Measurements from ENCODE around the gene CLDN3.

CLDN3 gene

DNA sequence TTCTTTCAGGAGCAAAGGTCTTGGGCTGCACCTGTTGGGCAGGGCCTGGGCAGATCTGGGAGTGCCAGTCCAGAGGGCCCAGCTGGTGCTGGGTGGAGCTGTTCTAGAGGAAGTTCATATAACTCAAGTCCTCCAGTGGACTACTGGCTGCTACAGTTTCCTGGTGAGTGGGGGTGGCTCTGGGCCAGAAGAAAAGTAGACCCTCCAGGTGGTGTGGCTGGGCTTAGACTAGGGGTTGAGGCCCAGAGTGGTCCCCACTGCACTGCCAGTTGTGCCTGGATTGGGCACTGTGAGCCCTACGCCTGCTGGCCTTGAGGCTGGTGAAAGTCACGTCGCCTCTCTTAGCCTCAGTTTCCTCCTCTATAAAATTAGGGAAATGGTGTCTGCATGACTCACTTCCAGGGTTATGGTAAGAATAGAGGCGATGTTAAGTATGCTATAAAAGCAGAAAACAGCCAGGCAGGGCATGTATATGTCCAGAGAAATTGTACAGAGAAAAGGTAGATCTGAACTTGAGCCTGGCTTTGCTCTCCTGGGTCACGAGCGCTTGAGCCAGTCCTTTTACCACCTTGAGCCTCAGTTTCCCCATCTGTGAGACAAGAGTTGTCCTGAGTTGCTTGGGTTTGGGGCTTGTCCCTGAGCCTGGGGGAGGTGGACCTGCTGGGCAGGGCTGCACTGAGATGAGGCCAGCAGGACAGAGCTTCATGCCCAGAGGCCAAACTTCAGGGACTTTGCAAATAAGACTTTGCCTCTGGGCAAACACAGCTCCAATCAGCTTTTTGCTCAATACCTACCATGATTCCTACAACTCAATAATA lies 3.8 kb upstream of the CLDN3 start:
- Histone ChIP-seq H3K4me3 (no peak overlapping the region), H3K27ac (no peak overlapping the region)

DNA sequence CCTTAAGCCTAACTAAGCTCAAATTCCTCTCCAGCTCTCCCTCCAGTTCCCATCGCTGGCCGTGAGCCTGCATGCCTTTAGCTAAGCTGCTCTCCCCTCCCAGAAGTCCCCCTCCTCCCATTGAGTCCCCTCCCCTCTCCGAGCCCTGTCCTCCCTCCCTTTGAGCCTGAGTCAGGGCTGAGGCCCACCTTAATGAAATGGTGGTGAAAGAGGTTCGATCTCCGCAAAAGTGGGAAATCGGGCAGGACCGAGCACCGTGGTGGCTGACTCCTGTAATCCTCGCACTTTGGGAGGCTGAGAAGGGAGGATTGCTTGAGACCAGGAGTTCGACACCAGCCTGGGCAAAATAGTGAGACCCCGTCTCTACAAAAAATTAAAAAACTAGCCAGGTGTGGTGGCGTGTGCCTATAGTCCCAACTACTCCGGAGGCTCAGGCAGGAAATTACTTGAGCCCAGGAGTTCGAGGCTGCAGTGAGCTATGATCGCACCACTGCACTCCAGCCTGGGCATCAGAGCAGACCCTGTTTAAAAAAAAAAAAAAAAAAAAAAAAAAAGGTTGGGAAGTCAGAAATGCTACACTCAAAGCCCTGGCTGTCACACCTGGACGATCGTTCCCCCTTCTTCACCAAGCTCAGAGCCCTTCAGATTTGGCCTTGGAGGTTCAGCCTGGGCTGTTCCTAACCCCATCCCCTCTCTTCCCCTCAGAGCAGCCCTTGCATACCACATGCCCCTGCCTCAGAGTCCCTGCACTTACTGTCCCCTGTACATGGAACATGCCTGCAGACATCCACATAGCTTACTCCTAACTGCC lies 995 bp upstream of the CLDN3 start:
- Histone ChIP-seq H3K27ac (no peak overlapping the region), H3K4me3 (peak overlapping the region in 1 of 7 experiments; percentile 1)

DNA sequence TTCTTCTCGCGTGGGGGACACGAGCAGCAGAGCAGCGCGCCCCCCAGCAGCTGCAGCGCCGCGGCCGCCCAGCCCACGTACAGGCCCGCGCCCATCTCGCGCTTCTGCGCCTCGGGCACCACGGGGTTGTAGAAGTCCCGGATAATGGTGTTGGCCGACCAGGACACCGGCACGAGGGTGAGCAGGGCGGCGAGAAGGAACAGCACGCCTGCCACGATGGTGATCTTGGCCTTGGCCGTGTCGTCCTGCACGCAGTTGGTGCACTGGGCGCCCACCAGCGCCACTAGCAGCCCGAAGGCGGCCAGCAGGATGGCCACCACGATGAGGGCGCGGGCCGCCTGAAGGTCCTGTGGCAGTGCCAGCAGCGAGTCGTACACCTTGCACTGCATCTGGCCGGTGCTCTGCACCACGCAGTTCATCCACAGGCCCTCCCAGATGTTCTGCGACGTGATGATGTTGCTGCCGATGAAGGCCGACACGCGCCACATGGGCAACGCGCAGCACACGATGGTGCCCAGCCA lies 529 bp downstream of the CLDN3 start:
- H3K4me3 ChIP-seq = peak overlapping the region in 2 of 7 experiments; percentile 12 to 17
- peak overlapping the region in 1 of 21 experiments; percentile 7 for H3K27ac ChIP-seq

DNA sequence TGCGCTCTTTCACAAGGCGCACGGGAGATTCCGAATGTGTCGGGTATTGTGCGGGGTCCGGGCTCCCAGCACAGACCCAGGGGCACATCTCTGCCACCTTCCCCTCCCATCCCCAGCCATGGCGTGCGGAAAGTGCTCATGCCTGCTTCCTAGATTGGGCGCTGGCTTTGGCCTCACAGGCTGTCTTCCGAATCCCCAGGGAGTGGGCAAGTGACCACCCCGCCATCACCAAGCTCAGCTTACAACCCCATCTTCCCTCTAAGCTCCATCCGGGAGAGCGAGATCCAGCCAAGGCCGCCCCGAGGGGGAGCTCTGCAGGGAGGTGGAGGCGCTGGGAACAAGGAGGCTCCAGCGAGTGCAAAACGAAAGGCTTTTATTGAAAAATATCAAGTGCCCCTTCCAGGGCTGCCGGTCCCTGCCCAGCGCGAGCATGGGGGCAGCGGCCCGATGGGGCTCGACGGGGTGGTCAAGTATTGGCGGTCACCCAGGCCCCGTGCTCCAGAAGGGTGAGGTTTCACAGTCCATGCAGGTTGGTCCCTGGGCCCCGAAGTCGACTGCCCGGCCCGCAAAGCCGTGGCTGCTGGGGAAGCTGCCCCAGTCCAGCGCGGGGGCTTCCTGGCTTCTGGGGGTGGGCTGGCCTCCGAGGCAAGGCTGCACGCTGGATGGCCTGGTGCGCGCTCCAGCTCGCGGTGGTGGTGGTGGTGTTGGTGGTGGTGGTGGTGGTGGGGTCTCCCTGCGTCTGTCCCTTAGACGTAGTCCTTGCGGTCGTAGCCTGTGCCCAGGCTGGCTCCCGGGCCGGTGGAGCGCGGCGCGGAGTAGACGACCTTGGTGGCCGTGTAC lies 1.2 kb downstream of the CLDN3 start:
- peak overlapping the region in 2 of 21 experiments; percentile 7 to 21 for H3K27ac ChIP-seq
- no peak overlapping the region for H3K4me3 ChIP-seq

DNA sequence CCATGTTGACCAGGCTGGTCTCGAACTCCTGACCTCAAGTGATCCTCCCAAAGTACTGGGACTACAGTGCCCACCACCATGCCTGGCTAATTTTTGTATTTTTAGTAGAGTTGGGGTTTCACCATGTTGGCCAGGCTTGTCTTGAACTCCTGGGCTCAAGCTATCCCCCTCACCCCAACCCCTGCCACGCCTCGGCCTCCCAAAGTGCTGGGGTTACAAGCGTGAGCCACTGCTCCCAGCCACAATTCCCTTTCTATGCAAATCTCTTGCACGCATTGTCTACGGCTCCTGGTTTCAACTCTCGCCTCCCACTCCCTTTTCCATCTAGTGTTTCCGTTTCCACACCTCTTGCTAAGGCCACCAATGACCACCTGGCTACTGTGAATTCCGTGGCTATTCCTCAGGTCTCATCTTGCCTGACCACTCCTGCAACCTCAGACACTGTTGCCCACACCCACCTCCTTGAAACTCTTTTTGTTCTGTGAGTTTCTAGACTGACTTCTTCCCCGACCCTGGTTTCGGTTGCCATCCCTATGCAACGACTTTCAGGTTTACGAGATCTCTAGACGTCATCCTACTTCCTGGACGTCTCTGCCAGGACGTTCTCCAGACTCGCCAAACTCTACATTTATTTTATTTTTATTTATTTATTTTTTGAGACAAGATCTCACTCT lies 3.4 kb downstream of the CLDN3 start:
- Histone ChIP-seq H3K4me3 (no peak overlapping the region), H3K27ac (no peak overlapping the region)

DNA sequence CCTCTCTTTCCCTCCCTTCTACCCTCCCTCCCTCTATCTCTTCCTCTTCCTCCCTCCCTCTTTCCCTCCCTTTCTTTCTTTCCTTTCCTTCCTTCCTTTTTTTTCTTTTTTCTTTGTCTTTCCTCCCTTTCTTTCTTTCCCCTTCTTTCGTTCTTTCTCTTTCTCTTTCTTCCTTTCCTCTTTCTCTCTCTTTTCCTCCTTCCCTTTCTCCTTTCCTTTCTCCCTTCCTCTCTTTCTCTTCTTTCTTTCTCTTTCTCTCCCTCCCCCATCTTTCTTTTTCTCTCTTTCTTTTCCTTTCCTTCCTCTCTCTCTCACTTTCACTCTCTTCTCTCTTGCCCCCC lies 7.4 kb downstream of the CLDN3 start:
- Histone ChIP-seq H3K27ac (no peak overlapping the region), H3K4me3 (no peak overlapping the region)

DNA sequence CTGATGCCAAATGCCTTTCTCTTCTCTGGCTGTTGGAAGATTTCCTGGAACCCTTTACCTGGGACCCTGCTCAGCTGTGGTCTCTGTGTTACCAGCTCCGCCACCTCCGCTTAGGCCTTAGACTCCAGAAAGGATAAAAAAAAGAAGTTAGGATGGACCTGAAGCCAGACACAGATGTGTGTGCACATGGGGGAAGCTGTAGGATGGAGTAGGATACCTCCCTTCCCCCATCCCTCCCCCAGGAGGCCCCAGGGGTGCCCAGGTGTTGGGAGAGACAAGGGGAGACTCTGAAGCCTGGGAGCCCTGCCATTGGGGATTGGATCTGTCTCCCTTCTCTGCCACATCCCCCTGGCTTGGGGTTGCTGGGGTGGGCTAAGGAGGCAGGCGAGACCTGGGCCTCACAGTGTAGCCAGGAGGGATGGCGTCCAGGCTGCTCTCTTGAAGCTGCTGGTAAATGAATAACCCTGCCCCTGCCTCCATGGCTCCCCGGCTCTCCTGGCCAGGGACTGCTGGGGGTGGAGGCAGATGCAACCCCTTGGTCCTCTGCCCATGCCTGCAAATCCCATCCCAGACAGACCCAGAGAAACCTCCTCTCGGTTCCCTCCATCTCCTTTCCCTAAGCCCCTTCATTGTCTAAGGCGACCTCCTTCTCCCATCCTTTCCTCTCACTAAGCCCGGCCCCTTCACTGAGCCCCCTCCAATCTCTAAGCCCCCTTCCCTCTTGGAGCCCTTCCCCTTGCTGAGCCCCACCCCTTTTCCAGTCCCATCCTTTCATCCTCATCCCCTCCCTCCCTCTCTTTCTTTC lies 8.0 kb downstream of the CLDN3 start:
- no peak overlapping the region for H3K4me3 ChIP-seq

DNA sequence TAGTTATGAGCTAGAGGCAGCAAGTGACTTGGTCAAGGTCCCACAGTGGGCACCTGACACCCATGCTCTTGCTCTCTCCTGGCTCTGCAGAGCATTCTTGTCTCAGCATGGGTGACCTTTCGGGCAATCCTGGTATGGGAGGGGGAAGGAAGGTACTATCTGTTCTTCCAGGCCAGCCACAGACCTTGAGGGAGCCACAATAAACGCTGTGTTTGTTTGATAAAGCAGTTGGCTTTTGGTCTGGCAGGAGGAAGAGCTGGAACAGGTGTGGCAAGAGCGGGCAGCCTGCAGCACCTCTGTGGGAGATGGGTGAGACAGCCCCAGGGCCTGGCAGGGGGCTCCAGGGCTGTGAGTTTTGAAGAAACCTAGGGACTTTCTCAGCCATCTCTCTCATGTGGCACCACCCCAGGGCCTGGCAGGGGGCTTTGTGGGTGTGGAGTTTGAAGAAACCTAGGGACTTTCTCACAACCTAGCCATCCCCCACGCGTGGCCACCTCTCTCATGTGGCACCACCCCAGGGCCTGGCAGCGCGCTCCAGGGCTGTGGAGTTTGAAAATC lies 11.4 kb downstream of the CLDN3 start:
- no peak overlapping the region for H3K27ac ChIP-seq
- no peak overlapping the region for H3K4me3 ChIP-seq

More for the DNA sequence above, 8.0 kb downstream of the CLDN3 start:
- H3K27ac ChIP-seq = no peak overlapping the region

DNA sequence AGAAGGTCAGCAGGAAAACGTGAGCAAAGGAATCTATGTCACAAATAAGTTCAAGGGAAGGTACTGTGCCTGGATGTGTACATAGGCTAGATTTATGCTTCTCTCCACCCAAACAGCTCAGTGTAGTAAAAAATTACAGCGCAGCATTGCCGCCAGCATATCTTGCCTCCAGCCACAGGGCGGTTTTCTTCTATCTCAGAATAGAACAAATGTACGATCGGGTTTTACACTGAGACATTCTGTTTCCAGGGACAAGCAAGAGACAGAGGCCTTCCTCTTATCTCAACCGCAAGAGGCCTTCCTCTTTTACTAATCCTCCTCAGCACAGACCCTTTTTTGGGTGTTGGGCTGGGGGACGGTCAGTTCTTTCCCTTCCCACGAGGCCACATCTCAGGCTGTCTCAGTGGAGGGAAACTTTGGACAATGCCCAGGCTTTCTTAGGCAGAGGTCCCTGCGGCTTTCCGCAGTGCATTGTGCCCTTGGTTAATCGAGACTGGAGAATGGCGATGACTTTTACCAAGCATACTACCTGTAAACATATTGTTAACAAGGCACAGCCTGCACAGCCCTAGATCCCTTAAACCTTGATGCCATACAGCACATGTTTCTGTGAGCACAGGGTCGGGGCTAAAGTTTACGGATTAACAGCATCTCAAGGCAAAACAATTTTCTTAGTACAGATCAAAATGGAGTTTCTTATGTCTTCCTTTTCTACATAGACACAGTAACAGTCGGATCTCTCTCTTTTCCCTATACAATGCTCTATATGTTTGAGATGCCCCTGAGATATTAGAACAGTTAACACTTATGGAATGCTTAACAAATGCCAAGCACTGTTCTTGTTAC lies 19.9 kb downstream of the CLDN3 start:
- Histone ChIP-seq H3K4me3 (no peak overlapping the region), H3K27ac (no peak overlapping the region)

DNA sequence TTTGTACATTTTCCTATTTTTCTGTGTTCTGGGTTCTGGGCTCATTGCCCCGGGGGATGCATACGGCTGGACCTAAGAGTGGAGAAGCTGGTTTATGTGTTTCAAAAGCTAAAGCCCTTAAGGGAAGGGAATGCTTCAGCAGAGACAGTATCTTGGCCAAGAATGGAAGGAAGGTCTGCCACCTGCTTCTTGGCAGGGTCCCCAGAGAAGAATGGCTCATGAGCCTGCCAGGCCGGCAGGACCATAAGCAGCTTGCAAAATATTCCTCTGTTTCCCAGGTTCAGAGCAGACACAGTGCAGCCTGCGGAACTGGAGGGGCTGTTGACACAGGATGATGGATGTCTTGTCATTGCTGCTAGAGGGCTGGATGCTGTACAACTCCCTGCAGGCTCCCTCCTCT lies 23.7 kb downstream of the CLDN3 start:
- no peak overlapping the region for H3K4me3 ChIP-seq
- no peak overlapping the region for H3K27ac ChIP-seq

DNA sequence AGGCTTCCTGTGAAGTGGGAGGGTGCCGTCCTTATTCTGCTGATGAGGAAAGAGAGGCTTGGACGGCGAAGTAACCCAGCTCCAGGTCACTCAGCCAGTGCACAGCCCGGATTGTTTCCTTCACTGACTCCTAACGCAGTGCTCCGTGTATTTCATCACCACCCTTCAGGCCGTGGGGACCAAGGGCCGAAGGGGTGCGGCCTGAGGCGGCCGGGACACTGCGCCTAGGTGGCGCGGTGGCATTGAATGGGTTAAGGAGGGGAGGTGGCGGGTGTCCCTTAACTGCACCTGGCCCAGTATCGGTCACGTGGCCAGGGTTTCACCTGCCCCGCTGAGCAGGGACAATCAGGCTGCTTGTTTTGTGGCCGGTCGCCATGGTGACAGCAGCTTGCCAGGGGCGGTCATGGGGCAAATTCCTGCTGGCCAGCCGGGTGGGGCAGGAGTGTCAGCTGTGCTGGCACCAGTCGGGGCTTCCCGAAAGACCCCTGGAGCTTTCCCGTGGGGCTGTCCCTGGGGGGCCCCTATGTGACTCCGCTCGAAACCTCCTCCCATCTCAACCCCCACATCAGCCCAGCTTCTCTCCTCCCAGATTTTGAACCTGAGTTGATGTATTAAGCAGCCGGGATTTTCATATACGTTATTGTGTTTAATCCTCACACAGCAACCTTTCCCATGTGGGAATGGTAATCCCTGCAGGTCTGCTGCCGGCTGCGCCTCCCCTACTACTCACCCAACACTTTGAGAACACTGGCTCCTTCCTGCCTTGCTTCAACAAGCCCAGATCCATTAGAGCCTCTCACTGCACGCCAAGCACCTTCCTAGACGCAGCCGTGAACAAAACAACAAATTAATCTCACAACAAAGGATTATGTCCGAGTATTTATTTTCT lies 27.1 kb downstream of the CLDN3 start:
- peak overlapping the region in 10 of 21 experiments; percentile 4 to 72 (median 42) for H3K27ac ChIP-seq
- H3K4me3 ChIP-seq = no peak overlapping the region

DNA sequence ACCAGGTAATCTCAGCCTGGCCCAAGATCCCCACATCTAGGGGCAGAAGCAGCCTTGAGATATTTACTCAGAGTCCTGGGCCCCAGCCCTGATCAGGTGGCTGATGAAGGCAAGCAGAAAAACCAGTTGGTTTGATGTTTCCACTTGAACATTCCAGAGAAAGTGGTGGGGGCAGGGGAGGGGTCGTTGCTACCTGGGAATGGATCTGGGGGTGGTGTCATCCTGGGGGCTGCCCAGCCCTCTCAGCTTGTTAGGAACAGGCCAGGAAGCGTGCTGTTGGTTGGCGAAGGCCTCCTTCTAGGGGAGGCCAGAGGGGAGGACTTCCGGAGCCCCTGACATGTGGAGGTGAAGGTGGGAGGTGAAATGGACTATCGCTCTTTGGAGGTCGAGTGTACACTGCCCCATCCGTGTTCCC lies 27.7 kb downstream of the CLDN3 start:
- no peak overlapping the region for H3K4me3 ChIP-seq
- peak overlapping the region in 9 of 21 experiments; percentile 1 to 72 (median 45) for H3K27ac ChIP-seq

DNA sequence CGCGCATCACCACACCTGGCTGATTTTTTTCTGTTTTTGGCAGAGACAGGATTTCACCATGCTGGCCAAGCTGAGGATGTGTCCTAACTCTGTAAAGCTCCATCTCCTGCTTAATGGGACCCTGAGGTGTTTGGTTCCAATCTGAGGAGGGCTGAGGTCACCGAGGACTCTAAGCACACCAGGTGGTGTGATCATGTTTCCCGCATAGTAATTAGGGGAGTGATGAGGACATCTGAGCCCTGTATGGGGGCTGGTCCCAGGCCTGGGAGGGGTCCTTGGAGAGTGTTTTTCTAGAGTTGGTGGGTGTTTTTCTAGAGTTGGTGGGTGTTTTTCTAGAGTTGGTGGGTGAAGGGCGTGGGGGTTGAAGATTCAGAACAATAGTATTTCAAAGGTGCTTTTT lies 28.5 kb downstream of the CLDN3 start:
- Histone ChIP-seq H3K27ac (no peak overlapping the region), H3K4me3 (no peak overlapping the region)

DNA sequence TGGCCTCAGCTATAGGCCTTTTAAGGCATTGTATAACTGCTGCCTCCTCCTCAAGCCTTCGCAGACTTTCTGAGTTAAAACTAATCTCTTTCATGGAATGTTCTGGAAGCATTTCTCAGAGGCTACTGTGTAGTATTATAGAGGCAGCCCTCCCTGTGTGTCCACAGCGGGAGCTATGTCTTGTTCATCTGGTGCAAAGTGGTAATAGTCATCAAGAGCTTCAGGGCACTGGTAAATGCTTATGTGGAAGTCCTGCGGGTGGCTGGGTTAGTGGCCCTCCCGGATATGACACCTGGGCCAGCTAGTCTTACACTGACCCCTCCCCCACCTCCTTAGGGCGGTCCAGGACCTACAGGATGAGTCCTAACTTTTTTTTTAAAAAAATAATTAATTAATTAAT lies 29.3 kb downstream of the CLDN3 start:
- Histone ChIP-seq H3K4me3 (no peak overlapping the region), H3K27ac (no peak overlapping the region)

DNA sequence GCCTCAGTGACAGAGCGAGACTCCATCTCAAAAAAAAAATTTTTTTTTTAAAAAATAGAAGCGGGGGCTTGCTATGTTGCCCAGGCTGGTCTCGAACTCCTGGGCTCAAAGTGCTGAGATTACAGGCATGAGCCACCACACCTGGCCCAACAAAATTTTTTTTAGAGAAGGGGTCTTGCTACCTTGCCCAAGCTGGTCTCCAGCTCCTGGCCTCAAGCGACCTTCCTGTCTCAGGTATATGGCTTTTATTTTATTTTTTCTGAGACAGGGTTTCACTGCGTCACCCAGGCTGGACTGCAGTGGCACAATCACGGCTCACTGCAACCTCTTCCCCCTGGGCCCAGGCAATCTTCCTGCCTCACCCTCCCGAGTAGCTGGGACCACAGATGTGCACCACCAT lies 29.9 kb downstream of the CLDN3 start:
- H3K4me3 ChIP-seq = no peak overlapping the region
- H3K27ac ChIP-seq = no peak overlapping the region

DNA sequence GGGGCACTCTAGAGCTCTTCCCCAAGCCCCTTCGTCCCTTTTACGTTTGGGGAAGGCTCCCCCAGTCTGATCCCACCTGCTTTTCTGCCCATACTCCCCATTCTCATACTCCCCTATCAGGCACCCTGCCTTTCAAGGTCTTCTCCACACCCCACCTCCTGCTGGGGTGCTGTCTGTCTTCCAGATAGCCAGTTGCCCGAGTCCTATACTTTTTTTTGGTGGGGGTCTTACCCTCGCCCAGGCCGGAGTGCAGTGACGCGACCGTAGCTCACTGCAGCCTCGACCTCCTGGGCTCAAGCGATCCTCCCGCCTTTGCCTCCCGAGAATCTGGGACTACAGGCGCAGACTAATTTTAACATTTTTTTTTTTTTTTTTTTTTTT lies 30.7 kb downstream of the CLDN3 start:
- Histone ChIP-seq H3K27ac (peak overlapping the region; percentile 15 to 92 (median 82)), H3K4me3 (peak overlapping the region; percentile 59 to 94 (median 80))

Data from skin epidermis (tissue), 12 donors.